Measurements from ENCODE around the gene HSPA1B.

HSPA1B gene

DNA sequence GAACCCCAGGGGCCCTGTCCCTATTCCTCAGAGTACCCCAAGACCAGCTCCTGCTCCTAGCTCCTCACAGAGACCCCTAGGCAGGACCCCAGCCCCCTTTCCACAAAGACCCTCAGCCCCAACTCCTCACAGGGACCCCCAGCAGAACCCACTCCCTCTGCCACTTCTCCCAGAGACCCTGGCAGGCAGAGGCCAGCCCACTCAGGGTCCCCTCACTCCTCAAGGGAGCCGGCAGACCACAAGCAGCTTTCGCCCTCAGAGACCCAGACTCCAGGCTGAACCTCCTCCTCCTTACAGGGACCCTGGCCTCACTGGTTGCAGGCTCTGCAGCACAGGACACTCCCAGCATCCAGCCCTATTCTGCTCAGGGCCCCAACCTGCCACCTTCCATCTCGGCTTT lies 50.7 kb downstream of the HSPA1B start:
- no peak for DNase-seq (ENCODE audit: low read depth in 2 of 2, low spot score in 1 of 2)

DNA sequence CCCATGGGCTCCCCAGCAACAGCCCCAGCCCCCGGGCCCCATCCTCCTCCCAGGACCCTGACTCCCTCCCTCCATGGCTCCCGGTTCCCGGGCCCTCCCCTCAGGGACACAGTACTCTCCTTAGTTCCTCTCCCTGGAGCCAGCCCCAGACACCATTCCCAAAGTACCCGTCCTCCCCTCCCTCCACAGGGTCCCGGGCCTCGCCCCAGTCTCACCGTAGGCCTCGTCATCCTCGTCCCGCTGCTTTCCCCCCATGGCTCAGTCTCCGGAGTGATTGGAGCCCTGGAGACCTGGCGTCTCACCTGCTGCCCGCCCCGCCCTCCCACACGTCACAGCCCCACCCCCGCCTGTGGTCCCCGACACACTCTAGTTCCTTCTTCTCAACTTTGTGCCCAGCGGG lies 51.2 kb downstream of the HSPA1B start, which contains the start of gene SLC44A4:
TSS of gene SLC44A4 (minus strand) at position 272 of the 400 bp plus-strand sequence. CDS start at position 255, 17 bp downstream.
- DNase-seq (ENCODE audit: low read depth in 2 of 2, low spot score in 1 of 2): no peak

DNA sequence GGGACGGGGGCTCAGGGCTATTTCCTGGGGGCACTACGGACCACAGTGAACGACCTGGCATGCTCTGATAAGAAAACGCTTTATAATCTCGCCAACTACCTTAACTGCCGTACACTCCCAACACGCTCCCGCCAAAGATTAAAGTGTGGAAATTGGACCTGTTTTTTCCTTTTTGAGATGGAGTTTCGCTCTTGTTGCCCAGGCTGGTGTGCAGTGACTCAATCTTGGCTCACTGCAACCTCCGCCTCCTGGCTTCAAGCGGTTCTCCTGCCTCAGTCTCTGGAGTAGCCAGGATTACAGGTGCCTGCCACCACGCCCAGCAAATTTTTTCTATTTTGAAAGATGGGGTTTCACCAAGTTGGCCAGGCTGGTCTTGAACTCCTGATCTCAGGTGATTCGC lies 51.6 kb downstream of the HSPA1B start:
- no peak for DNase-seq (ENCODE audit: low read depth in 2 of 2, low spot score in 1 of 2)
